ENCODE results near the gene HS2ST1.
"Not testable (repeated sequence)": the region's sequence is repeated elsewhere in the genome, so short reads cannot be mapped to it uniquely, and the experiment has no call there.

The HS2ST1 gene

DNA sequence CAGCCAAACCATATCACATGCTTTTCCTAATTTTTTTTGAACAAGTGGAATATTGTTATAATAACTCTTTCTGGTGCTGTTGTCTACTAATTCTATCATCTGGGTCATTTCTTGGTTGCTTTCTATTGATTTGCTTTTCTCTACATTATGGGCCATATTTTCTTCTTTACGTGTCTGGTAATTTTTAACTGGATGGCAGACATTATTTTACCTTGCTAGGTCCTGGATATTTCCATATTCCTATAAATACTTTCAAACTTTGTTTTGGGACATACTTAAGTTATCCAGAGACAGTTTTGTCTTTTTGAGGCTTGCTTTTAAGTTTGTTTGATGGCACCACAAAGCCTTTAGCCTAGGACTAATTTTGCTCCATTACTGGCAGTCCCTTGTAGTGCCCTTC is 11.3 kb downstream of the HS2ST1 start:
- no peak for DNase-seq (ENCODE audit: low spot score)

DNA sequence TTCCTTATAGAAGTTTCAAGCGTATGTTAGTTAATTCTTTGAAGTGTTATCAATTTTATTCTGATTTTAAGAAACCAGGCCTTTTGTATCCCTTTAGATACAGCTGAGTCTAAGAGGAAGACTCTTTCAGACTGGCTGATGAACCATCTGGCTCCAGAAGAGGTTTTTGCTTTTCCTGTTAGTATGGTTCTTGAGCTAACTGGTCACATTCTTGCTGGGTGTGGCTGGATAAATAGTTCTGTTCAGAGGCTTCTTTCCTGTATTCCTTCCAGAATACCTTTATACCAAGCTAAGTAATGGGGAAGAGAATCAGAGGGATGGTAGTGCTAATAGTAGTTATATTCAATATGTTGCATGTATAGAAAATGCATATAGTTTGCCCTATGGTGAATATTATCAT is 12.4 kb downstream of the HS2ST1 start:
- DNase-seq (ENCODE audit: low spot score), result no peak

DNA sequence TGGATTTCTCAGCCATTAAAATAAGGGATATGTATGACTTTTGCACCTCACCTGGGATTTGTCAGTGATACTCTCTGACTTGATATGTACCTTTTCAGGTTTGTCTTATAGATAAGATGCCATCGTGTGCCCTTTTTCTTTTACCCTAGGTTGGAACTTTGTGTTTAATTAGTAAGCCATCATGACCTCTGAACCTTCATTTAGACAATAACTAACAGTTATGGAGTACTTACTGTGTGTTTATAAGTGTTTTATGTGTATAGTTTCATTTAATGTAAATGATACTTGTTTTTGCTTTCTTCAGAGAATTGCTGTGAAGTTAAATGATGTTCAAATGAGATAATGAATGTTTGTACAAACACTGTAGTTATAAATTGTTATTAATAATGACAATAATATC is 14.4 kb downstream of the HS2ST1 start:
- no peak for DNase-seq (ENCODE audit: low spot score)

DNA sequence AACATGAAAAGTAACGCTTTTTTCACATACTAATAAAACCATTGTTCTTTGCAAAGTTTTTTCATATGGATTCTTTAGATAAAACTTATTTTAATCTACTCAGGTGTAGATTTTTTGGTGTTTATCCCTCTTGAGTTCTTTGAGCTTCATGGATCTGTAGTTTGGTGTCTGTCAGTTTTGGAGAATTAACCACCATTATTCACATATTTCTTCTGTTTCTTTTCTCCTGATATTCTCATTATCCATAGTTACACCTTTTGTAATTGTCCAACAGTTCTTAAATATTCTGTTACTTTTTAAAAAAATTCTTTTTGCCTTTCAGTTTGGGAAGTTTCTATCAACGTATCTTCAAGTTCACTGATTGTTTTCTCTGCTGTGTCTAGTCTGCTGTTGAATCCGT is 18.6 kb downstream of the HS2ST1 start:
- DNase-seq (ENCODE audit: low spot score), result no peak

DNA sequence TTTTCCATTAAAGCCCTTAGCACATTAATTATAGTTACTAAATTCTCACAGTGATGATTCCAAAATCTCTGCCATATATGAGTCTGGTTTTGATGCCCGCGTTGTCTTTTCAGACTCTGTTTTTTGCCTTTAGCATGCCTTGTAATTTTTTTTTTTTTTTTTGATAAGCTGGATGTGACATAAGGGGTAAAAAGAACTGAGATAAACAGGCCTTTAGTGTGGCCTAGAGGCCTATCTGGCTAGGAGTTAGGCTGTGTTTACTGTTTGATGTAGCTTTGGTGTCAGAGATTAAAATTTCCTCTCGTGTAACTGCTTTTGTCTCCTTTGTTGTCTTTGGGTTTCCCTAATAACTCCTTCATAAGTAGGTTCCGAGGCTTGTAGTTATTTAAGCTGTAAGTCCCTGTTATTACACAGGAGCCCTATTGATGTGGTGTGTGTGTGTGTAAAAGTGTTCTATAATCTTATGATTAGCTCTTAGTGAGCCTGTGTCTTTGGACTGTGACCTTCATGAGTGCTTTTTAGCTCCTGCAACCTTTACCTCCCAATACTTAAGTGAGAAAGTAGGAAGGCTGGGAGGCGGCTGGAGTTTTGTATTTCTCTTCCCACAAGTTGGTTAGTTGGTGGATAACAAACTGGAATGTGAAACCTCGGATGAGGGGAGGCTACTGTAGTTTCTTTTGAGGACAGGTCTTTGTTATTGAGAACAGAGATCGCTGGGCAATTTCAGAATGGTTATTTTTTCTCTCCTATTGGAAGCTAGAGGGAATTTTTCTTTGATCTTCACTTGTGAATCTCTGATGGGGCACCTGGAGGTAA is 19.3 kb downstream of the HS2ST1 start:
- DNase-seq (ENCODE audit: low spot score), result peak; percentile 9

DNA sequence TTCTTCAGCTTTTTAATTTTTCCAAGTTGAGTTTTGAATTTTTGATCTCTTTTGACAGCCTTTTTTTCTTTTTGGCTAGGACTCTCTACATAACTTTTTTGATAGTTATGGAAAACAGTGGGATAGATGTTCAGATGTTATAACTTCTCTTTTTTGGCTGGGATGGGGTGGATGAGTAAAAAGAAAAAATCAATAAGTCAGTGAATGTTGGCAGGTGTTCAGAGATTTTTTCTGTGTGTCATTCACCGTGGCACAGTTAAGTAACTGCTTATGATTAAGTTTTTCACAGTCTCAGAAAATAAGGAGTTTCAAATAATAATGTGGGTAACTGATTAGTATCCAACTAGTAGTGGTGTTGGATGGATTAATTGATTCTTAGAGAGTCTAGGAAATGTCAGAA is 24.0 kb downstream of the HS2ST1 start:
- DNase-seq (ENCODE audit: low spot score), result no peak

DNA sequence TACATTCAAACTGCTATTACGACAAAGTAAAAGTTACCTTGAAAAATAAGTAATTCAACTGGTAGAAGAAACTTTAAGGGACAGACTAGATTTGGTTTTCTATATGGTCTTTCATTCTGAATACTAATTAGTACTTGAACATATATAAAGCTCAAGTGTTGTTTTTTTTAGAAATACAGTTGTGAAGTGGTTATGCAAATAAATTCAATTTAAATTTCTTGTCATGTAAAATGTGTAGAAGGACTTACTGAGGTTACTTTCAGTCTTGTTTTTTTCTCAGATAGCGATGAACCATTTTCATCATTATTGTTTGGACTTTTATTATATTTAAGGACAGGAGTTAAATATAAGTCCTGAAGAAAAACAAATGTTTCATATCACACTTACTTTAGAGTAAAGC is 24.4 kb downstream of the HS2ST1 start:
- DNase-seq (ENCODE audit: low spot score), result no peak

DNA sequence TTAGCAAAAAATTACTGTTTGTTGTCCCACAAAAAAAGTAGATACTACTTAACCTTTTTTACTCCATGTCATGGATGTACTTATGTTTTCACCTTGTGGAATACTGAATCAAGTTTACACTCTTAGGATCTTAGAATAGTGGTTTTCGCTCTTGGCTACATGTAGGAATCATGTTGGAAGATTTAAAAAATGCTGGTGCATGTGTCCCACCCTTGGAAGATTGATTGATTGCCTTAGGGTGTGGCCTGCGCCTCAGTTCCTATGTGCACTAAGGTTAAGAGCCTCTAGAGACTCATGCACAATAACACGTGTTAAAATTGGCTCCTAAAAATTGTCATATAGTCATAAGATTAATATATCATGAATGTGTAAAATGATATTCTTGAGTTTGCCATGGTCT is 25.0 kb downstream of the HS2ST1 start:
- no peak for DNase-seq (ENCODE audit: low spot score)

DNA sequence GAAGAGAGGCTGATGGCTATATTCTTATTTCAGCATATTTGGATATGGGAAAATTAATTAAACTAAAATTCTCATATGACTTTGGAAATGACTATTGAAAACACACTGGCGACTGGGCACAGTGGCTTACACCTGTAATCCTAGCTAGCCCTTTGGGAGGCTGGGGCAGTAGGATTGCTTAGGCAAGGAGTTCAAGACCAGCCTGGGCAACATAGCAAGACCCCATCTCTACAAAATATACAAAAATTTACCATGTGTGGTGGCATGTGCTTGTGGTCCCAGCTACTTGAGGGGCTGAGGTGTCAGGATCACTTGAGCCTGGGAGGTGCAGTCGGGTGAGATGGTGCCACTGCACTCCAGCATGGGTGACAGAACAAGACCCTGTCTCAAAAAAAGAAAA is 26.2 kb downstream of the HS2ST1 start:
- no peak for DNase-seq (ENCODE audit: low spot score)

DNA sequence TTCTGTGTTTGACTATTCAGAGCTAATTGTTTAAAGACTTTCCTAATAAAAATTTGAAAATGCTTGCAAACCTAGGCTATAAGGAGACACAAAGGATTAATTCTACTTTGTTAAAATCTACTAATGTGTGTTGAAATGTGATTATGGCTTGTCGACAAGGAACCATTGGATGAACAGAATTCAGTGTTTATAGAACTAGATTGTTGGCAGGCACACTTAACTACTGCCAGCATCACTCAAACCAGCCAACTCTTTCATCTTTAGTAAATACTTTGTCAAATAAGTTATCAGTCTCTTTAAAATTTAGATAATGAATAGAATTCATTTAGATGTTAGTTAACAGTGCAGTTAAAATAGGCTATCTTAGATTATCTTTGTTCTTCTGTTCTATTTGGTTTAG is 27.6 kb downstream of the HS2ST1 start:
- no peak for DNase-seq (ENCODE audit: low spot score)

DNA sequence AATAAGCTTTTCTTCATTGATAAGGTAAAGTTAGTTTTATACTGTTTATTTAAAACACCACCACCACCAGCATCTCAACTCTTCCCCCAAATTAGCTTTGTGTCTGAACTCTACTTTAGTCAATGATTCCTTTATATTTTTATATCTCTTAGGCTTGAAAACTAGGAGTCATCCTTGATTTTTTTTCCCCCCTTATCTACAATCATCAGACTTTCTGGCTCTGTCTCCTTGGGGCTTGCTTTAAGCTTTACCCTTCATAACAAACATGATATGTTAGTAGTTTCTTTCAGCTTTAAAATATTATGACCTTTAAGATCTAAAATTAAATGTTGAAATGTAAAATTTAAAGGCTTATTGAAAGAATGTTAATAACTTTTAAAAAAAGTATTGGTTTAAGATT is 28.3 kb downstream of the HS2ST1 start:
- DNase-seq (ENCODE audit: low spot score), result no peak

DNA sequence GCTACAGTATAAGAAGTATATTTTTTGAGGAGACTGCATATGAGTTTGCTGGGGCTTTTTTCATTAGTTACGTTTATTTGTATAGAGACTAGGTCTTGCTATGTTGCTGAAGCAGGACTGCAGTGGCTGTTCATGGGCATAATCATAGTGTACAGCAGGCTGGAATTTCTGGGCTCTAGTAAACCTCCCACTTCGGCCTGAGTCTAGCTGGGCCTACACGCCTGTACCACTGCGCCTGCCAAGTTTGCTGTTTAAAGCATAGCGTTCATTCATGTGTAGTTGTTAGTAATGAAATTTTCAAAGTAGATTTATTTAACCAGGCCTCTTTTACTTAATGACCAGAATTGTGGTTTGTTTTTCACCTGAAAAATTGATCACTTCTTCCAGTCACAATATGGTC is 33.8 kb downstream of the HS2ST1 start:
- DNase-seq (ENCODE audit: low spot score), result no peak

DNA sequence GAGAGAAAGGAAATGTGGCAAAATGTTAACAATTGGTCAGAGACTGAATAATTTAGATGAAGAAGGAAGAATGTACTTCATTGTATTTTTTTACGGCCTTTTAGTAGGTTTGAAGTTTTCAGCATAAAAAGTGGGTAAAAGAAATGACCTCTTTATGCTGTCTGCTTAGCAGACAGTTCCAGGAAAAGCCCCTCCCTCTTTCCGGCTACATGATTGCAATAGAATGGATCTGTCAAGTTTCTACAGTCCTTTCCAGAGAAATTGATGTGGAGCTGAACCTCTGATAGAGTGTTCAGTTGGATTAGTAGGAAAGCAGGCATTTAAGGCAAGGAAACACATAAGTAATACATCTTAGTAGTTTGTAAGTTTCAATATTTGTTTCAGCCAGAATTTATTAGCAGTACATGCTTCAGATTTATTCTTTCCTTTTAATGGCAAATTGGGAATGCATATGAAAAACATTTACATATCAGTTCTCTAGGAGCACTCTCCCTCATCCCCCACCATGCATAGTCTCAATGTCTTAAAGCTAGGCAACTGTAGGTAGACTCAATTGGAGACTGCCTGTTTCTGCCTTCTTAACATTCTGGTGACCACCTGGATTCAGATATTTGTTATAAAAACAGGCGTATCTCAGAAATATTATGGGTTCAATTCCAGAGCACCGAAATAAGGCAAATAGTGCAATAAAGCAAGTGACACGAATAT is 36.4 kb downstream of the HS2ST1 start:
- no peak for DNase-seq (ENCODE audit: low spot score)

DNA sequence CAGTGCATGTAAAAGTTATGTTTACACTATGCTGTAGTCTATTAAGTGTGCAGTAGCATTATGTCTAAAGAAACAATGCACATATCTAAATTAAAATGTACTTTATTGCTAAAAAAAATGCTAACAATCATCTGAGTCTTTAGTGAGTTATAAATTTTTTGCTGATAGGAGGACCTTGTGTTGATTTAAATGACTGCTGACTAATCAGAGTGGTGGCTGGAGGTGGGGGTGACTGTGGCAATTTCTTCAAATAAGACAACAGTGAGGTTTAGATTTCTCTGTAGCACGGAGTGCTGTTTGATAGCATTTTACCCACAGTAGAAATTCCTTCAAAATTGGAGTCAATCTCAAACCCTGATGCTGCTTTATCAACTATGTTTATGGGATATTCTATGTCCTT is 37.0 kb downstream of the HS2ST1 start:
- no peak for DNase-seq (ENCODE audit: low spot score)

DNA sequence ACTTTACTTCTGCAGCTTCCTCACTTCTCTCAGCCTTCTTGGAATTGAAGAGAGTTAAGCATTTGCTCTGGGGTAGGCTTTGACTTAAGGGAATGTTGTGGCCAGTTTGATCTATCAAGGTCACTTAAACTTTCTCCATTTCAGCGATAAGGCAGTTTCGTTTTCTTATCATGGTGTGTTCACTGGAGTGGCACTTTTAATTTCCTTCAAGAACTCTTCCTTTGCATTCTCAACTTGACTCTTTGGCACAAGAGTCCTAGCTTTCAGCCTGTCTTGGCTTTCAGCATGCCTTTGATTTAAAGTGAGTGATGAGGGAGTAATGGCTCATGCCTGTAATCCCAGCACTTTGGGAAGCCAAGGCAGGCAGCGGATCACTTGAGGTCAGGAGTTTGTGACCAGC is 38.7 kb downstream of the HS2ST1 start:
- no peak for DNase-seq (ENCODE audit: low spot score)

DNA sequence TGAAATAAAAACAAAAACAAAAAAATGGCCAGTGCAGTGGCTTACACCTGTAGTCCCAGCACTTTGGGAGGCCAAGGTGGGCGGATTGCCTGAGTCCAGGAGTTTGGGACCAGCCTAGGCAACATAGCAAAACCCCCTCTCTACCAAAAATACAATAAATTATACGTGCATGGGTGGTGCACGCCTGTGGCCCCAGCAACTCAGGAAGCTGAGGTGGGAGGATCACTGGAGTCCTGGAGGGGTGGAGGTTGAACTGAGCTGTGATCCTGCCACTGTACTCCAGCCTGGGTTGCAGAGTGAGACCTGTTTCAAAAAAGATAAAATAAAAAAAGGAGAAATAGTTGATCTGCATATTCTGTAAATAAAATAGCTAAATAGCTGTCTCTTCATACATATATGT is 41.2 kb downstream of the HS2ST1 start:
- no peak for DNase-seq (ENCODE audit: low spot score)

DNA sequence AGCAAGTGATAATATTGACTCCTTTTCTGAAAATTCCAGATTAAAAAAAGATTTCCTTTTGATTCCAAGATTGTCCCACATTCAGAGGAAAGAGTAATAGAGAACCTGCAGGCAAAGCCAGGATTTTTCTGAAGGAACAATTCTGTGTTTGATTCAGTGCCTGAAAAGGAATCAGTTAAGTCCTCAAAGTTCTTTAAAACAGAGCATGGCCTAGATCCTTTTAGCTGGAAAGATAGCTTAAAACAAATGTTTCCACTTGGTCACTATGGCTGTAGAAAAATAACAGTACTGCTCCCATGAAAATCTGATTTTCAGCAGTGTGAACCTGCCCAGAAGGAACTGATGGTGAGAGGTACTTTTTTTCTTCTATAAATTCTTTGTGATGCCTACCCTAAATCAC is 41.8 kb downstream of the HS2ST1 start:
- no peak for DNase-seq (ENCODE audit: low spot score)

DNA sequence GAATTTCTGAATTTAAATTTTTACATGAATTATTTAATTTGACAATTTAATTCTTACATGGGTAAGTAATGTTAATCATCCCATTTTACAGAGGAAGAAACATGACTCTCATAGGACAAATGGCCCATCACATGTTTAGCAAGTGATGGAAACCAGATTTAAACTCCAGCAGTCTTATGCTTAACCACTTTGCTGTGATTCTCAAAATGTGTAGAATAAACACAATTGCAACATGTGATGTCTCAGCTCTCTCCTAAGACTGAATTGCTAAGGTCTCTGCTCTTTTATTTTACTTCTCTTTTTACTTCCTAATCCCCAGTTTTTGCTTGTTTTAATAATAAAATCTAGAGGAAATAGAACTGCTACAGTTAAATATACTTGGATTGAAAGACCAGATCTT is 42.8 kb downstream of the HS2ST1 start:
- no peak for DNase-seq (ENCODE audit: low spot score)

DNA sequence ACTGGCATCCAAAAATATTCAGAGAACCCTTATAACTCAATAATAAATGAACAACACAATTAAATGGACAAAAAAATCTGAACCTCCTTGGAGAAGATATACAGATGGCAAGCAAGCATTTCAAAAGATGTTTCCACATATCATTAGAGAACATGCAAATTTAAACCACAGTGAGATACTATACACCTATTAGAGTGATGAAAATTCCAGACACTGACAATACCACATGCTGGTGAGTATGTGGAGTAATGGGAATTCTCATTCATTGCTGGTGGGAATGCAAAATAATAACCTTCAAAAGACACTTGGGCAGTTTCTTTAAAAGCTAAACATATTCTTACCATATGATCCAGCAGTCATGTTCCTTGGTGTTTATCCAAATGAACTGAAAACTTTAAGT is 46.1 kb downstream of the HS2ST1 start:
- DNase-seq (ENCODE audit: low spot score), result no peak

DNA sequence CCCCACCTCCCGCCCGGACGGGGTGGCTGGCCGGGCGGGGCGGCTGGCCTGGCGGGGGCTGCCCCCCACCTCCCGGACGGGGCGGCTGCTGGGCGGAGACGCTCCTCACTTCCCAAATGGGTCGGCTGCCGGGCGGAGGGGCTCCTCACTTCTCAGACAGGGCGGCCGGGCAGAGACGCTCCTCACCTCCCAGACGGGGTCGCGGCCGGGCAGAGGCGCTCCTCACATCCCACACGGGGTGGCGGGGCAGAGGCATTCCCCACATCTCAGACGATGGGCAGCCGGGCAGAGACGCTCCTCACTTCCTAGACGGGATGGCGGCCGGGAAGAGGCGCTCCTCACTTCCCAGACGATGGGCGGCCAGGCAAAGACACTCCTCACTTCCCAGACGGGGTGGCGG is 49.4 kb downstream of the HS2ST1 start:
- not testable (repeated sequence) for DNase-seq (ENCODE audit: low spot score)

DNA sequence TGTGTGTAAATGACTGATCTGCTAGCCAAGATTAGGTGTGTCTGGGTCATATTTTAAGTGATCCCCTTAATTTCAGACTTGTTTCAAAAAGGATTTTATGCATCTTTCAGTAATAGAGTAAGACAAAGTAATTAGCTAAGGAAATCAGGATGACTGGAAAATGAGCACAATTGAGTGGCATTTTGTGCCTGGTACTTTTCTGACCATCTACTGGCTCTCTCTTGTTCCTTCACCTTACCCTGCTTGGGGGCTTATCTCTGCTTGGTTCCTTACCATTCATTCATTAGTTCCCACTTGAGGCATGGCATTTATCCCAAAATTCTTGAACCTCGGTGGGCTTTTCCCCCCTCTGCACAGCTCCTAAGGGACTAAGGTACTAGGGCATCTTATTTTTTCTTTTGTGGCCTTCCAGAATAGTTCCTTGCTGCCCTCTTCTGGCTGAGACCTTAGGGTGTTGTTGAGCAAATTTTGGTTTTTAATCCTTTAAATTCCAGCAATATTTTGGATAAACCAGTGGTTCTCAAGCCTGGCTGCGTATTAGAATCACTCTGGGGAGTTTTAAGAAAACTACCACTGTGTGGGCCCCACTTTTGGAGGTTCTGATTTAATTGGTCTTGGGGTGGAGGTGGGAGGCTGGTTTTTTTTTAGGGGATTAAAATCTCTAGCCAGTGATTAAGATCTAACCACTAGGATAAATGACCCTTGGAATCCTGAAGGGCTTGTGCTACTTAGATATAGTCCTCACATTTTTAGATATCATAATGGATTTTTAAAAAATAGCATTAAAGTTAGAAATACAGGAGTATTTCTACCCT is 50.8 kb downstream of the HS2ST1 start:
- peak; percentile 32 for DNase-seq (ENCODE audit: low spot score)

DNA sequence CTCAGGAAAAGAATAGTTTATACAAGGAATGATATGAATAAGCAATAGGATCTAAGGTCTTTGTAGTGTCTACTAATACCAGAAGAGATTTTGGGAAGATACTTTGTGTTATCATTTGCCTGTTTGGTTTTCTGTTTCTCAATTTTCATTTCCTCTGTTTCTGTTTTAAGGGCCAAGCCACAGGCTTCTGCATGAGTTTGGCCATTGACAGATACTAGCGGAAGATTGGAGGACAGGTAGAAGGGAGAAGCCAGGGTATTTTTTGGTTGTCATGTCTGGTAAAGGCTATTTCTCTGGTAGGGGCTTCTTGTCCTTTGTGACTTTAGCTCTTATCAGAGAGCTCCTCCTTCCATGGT is 51.4 kb downstream of the HS2ST1 start:
- no peak for DNase-seq (ENCODE audit: low spot score)

DNA sequence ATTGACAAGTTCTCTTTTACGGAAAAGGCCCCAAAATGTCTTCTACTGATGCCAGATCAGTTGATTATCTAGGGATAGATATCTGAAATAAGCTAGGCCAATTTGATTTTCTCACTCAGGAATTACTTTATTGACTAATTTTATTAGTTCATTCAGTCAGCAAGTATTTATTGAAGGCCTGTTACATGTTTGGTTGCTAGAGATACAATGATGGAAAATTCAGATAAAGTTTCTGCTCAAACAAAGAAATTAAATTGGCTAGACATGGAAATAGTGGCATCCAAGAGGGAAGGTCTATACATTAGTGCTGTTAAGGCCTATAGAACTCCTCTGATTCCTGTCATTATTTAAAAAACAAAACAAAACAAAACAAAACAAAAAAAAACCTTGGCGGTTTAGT is 56.5 kb downstream of the HS2ST1 start:
- no peak for DNase-seq (ENCODE audit: low spot score)

Measured in iPS-NIHi11 (cell line).